ENCODE results near the gene TENM4.

DNA sequence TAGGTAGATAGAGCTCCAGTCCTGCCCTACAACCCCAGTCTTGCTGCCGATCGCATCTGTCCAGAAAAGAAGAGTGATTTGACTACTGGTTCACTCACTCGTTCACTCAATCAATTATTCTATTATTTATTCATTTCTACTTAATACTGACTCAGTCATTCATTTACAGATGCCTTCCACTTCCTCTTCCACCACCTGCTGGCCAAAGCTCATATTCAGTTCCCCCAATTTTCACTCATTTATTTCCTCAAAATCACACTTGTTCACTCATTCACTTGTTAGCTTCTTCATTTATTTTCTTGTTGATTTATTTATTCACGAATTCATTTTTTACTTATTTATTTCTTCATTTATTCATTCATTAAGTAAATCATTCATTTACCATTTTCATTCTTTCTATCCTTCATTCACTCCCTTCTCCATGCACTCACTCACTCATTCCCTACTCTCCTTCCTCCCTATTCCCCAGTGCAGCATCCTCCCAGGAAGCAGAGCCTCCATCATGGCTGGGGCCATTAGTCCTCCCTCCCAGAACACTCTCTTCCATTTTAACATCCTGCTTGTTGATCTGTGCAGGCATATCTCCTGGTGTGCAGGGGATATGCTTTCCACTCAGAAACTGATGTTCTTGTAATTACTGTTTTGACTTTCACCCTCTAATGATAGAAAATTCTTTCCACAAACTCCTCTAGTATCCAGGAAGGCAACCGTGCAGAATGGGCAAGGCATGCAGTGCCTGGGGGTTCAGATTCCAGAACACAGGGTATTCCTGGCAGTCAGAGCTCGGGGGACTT is 281.0 kb downstream of the TENM4 start:
- TF ChIP-seq, protein P1, sequence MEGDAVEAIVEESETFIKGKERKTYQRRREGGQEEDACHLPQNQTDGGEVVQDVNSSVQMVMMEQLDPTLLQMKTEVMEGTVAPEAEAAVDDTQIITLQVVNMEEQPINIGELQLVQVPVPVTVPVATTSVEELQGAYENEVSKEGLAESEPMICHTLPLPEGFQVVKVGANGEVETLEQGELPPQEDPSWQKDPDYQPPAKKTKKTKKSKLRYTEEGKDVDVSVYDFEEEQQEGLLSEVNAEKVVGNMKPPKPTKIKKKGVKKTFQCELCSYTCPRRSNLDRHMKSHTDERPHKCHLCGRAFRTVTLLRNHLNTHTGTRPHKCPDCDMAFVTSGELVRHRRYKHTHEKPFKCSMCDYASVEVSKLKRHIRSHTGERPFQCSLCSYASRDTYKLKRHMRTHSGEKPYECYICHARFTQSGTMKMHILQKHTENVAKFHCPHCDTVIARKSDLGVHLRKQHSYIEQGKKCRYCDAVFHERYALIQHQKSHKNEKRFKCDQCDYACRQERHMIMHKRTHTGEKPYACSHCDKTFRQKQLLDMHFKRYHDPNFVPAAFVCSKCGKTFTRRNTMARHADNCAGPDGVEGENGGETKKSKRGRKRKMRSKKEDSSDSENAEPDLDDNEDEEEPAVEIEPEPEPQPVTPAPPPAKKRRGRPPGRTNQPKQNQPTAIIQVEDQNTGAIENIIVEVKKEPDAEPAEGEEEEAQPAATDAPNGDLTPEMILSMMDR (IDR thresholded peaks at IDR 0.05) = no peak
- TF ChIP-seq POLR2A (IDR thresholded peaks at IDR 0.05) = no peak

Measured in heart left ventricle (tissue), 13 donors.